GM20431 (cell line): ENCODE measurements around the gene ITGA1.
"Not testable (repeated sequence)": the region's sequence is repeated elsewhere in the genome, so short reads cannot be mapped to it uniquely, and the experiment has no call there.

Source experiments
- in situ Hi-C: fragments of 300-500 bp; cut with MseI, MboI; formaldehyde crosslinking; loops from one replicate; pipeline ENCODE4 v1.15.0; 2020; ENCODE audit warnings: low sequenced_read_pairs; ENCODE audit not compliant: unreplicated experiment

Gene ITGA1

GRCh38 chr5:52925001-52925400, 137.3 kb downstream of the ITGA1 start:
- in situ Hi-C loops: no loop called here

DNA sequence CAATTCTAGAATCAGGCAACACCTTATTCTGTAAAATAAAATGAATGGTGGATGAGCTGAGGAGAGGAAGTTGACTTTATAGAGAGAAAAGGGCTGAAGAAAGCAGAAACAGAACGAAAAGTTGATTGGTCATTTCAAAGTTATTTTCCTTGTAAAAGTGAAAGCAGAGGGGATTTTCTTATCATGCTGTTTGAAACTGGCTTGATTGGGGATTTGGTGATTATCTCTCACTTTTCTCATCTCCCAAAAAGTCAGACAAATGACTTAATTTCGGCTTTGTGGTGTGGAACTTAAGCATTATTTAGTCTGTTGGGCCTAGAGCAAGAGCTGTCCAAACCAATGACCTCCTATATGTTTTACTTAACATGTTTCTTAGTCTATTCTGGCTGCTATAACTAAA, 141.0 kb downstream of the ITGA1 start:
- in situ Hi-C loops: no loop called here

DNA sequence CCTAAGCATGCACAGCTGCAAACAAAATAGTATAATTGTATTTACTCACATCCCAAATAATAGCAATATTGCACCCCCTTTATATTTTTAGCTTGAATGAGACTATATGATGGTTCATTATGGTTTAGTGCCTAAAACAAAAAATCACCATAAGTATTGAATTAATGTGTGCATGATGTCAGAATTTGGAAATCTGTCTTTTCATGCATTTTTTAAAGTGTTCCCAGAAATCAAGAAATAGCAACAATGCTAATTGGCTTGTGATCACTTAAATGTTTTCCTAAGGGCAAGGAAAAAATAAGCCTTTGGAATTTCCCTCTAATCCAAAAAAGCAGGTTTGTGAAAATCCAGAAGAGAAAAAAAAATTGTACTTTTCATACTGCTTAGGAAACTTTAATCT, 150.5 kb downstream of the ITGA1 start:
- in situ Hi-C loops: no loop called here

- in situ Hi-C loops: no loop called here
Observed at GRCh38 chr5:52943285-52943684, 155.6 kb downstream of the ITGA1 start.

- in situ Hi-C loops: no loop called here
Observed at GRCh38 chr5:52943808-52944207, 156.1 kb downstream of the ITGA1 start.

- in situ Hi-C loops: no loop called here
Observed at GRCh38 chr5:52945040-52945439, 157.3 kb downstream of the ITGA1 start.

GRCh38 chr5:52947208-52947607, 159.5 kb downstream of the ITGA1 start:
- in situ Hi-C loops: no loop called here

DNA sequence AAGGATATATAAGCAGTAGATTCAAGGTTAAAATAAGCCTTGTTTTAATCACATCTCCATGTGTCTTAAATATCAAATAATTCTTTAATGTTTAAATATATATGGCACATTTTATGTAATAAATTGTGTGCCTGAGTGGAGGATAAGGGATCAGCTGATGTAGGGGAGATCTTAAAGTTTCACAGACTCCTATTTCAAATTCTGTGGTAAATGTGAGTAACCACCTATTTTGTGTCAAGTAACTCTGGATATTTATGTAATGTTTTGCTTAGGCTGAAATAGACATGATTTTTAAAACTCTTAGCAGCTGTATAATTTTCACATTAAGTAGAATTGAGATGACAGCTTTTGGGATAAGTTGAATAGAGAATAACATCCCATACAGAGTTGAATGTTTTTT, 160.1 kb downstream of the ITGA1 start:
- in situ Hi-C loops: no loop called here

DNA sequence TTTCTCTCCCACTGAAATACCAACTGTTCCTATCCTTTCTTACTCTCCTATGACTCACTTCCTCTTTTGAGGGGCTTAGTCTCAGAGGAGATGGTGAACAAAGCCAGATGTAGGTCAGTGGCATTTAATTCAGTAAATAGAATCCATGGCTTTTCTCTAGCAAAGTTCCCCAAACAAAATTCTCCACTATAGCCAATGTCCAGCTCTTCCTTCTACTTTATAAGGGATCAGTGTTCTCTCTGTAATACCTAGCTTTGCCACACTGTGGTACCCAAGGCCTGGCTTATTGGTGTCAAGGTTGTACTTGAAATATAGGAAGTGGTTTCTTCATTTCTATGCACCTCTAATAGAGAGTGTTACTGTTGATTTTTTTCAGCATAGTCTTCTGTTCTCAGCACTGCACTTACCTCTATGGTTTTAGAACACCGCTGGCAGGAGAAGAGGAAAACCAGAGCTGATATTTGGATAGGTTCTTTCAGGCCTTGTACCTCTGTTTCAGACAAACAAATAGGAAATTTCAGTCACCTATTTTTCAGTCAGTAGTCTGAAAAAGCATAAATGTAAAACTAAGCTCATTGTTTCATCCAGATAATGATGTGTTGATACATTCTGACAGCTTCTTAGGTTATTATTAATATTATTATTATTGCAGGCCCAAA, 160.8 kb downstream of the ITGA1 start:
- in situ Hi-C loops: no loop called here

GRCh38 chr5:52950686-52951085, 163.0 kb downstream of the ITGA1 start:
- in situ Hi-C loops: no loop called here

DNA sequence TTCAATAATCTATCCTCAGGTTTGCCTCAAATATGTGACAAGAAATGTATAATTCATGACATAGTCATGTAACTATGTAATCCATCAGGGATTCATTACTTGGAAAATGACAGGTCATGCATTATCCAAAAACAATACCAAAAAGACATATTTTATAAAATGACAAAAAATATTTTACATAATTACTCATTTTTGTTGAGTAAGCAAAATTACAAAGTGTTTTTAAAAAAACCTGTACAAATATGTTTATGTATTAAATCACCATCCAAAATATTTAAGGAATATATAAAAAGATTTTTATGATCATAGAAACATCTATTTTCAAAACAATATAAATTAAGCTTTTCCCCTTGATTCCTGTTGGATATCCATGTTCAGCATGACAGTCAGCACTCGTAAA, 164.8 kb downstream of the ITGA1 start:
- in situ Hi-C loops: no loop called here

DNA sequence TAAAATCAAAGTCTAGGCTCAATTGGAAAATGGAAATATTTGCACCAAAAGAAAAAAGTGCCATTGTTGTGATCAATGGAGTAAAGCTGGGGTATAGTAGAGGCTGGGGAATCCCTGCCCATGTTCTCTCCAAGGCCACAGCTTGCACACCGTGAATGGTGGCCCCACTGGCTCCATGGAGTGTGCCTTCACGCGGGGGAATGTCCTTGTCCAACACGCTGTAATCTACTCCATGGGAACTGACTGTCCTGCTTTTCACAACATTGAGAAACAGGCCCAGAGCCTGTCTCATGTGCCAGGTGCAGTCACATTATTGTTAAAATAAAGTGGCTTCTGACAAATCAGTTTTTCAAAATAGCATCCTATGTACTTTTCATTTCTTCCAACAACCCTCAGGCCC, 168.3 kb downstream of the ITGA1 start:
- in situ Hi-C loops: no loop called here

- in situ Hi-C loops: no loop called here
Observed at GRCh38 chr5:52956915-52957747, 169.4 kb downstream of the ITGA1 start.

GRCh38 chr5:52961274-52961681, 173.6 kb downstream of the ITGA1 start:
- in situ Hi-C loops: no loop called here

DNA sequence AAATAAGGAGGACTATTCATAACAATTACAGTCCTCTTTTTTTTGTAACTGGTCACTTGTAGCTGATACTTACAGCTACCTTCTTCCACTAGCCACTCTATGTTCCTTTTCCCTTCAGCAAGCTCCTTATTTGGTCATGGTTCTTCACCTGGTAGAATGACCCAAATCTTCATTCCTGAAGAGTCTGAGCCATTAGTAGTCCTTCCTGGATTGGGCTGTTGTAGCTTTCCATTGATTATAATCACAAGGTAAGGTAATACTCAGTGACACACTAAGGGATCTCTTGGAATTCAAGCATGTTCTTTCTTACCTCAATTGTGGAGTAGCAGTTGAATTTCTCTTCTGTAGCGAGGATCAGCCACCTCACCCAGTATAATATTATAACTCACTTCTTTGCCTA, 175.9 kb downstream of the ITGA1 start:
- in situ Hi-C loops: no loop called here

GRCh38 chr5:52964138-52964537, 176.4 kb downstream of the ITGA1 start:
- in situ Hi-C loops: no loop called here

DNA sequence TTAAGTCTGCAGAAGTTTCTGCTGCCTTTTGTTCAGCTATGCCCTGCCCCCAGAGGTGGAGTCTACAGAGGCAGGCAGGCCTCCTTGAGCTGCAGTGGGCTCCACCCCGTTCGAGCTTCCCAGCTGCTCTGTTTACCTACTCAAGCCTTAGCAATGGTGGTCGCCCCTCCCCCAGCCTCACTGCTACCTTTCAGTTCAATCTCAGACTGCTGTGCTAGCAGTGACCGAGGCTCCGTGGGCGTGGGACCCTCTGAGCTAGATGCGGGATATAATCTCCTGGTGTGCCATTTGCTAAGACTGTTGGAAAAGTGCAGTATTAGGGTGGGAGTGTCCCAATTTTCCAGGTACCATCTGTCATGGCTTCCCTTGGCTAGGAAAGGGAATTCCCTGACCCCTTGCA, 188.4 kb downstream of the ITGA1 start:
- in situ Hi-C loops: not testable (repeated sequence)

- in situ Hi-C loops: no loop called here
Observed at GRCh38 chr5:52977264-52977897, 189.7 kb downstream of the ITGA1 start.

DNA sequence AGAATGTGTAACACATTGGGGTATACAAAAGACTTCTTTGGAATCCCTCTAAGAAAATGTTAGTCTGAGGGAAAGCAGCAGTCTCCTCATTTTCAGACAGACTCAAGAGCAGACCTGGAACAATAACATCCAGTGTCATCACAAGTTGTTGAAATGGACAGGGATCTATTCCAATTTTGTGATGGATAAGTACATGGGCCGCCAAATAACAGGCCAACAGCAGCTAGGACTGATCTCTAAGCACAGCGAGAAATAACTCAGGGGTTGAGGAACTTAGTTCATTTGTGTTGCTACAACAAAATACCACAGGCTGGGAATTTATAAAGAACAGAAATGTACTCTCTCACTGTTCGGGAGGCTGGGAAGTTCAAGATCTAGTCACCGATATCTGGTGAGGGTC, 193.8 kb downstream of the ITGA1 start:
- in situ Hi-C loops: no loop called here

DNA sequence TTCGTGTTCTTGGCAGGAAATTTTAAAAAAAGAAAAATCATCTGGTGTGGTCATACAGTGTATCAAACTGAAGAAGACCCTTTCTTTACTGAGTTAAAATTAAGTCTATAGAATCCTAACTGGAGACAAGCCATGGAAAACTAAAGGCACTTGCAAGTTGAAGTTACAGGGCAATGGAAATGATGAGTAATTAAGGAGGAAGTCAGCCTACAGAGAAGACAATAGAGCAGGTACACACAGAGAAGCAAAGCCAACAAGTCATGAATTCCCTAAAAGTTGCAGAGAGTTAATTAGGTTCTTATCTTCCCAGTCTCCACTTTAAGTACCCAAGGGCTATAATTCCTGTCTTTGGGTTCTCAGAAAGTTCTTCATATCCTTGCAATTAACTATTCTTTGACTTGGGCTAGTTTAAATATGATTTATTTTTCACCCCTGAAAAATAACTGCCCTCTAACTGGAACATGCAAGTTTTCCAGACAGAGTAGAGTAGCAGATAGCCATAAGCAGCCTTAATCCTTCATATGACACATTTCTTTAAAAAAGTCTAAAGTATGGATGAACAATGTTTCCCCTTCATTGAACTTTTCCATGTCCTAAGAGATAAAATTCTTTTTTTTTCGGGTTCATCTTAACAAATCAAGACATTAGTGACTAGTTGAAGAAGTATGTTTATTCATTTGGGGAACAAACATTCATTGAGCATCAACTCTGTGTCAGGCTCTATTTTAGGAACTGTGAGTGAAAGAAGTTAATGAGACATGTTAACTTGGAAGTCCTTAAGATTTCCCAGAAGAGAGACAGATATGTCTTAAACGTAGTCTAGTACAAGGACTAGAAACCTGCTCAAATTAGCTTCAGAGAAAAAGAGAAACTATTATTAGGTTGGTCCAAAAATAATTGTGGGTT, 196.3 kb downstream of the ITGA1 start:
- in situ Hi-C loops: no loop called here
